GM19328 (cell line): ENCODE results near the gene DNAH10.

Experiments used
- ATAC-seq: cut with Tn5 transposase; IDR thresholded peaks from one replicate; pipeline ENCODE4 v1.9.1; 2021; ENCODE audit warnings: mild to moderate bottlenecking, moderate library complexity; ENCODE audit not compliant: unreplicated experiment

DNAH10 gene

GRCh38 chr12:123931686-123932321, 169.7 kb downstream of the DNAH10 start:
- ATAC-seq = no peak

- ATAC-seq = no peak
These were observed 171.1 kb downstream of the DNAH10 start for GRCh38 chr12:123933214-123933613.

- ATAC-seq = no peak
These were observed 172.0 kb downstream of the DNAH10 start for GRCh38 chr12:123934016-123934620.

GRCh38 chr12:123934829-123935228, 172.7 kb downstream of the DNAH10 start:
- no peak for ATAC-seq

- no peak for ATAC-seq
These were observed 173.9 kb downstream of the DNAH10 start for GRCh38 chr12:123935956-123936355.

- no peak for ATAC-seq
These were observed 174.4 kb downstream of the DNAH10 start for GRCh38 chr12:123936471-123936870.

GRCh38 chr12:123936956-123937706, 175.0 kb downstream of the DNAH10 start:
- ATAC-seq = no peak

- no peak for ATAC-seq
These were observed 175.8 kb downstream of the DNAH10 start for GRCh38 chr12:123937707-123938591.

- ATAC-seq = no peak
These were observed 176.8 kb downstream of the DNAH10 start for GRCh38 chr12:123938679-123939480.

GRCh38 chr12:123939716-123940626, 177.9 kb downstream of the DNAH10 start:
- no peak for ATAC-seq

- no peak for ATAC-seq
These were observed 178.5 kb downstream of the DNAH10 start for GRCh38 chr12:123940627-123940966.

- no peak for ATAC-seq
These were observed 178.9 kb downstream of the DNAH10 start for GRCh38 chr12:123941000-123941399.

GRCh38 chr12:123941624-123942237, 179.6 kb downstream of the DNAH10 start:
- no peak for ATAC-seq

- ATAC-seq = no peak
These were observed 180.1 kb downstream of the DNAH10 start for GRCh38 chr12:123942238-123942653.

- ATAC-seq = no peak
These were observed 181.0 kb downstream of the DNAH10 start for GRCh38 chr12:123942911-123943648.

GRCh38 chr12:123943816-123944215, 181.7 kb downstream of the DNAH10 start:
- no peak for ATAC-seq

- no peak for ATAC-seq
These were observed 182.6 kb downstream of the DNAH10 start for GRCh38 chr12:123944696-123945095.
